Colonic mucosa (tissue), 4 donors: ENCODE results near the gene JAZF1. TPM values are rescaled to one million over a fixed set of nuclear protein-coding genes. Genes with fewer than 3 reads are reported as not detected.
A peak's percentile ranks its signal among the peaks of the same experiment; 100 is the strongest.

ENCODE experiments used
- DNase-seq: peaks from one replicate; pipeline ENCODE4 v3.0.0-alpha.2; 2020
- H3K27ac ChIP-seq: fragments of 200-600 bp; one replicate; pipeline ENCODE4 v1.8.0; 2021
- H3K27me3 ChIP-seq: fragments of 200-600 bp; one replicate; pipeline ENCODE4 v1.8.0; 2021
- H3K36me3 ChIP-seq: fragments of 200-600 bp; one replicate; pipeline ENCODE4 v1.8.0; 2021
- H3K4me1 ChIP-seq: fragments of 200-600 bp; one replicate; pipeline ENCODE4 v1.8.0; 2021; ENCODE audit warnings: mild to moderate bottlenecking
- H3K4me3 ChIP-seq: fragments of 200-600 bp; one replicate; pipeline ENCODE4 v1.8.0; 2021
- H3K9ac ChIP-seq, 2 donors: one replicate each; pipeline ENCODE4 v1.7.0; 2013; ENCODE audit warnings: control low read depth in 2 of 2, low read depth in 2 of 2, low read length in 2 of 2
- H3K9me3 ChIP-seq: fragments of 200-600 bp; one replicate; pipeline ENCODE4 v1.8.0; 2021
- CTCF ChIP-seq: fragments of 200-600 bp; IDR thresholded peaks from one replicate; pipeline ENCODE4 v1.8.0; 2022; ENCODE audit warnings: antibody characterized with exemption, mild to moderate bottlenecking
- intact Hi-C: fragments of 100-400 bp; cut with DNase I; formaldehyde crosslinking; loops from one replicate; pipeline ENCODE4 v1.14.1; 2022
- total RNA-seq, 2 donors: library from RNA; stranded (reverse); fragmentation: NEBNext Ultra II Directional in 1 of 2; extraction: Animal tissue kit (Norgen Biotek cat#: 25700) in 1 of 2; gene quantifications; one replicate each; pipeline ENCODE4 v1.2.1, GENCODE V29; 2021
- donor health status: healthy.
- donor health status: DM: no; HTN: no; CAD: no.
- donor health status: DM: no; HTN: no; CAD: no.

Gene JAZF1
- total RNA-seq, 2 donors from 2014 or later: 1.8 to 10.1 TPM

- H3K9me3 ChIP-seq: no peaks in the 10 kb centered on the region
- H3K36me3 ChIP-seq: no peaks in the 10 kb centered on the region
- H3K27me3 ChIP-seq: no peaks in the 10 kb centered on the region
- H3K4me3 ChIP-seq: no peak overlapping the region
- no peak for DNase-seq
- no peak overlapping the region for H3K9ac ChIP-seq
- TF ChIP-seq CTCF: no peak
- no peak overlapping the region for H3K27ac ChIP-seq
- intact Hi-C loops: no loop called here
- no peaks in the 10 kb centered on the region for H3K4me1 ChIP-seq
These were observed 77.8 kb downstream of the JAZF1 start for GRCh38 chr7:28102797-28103196.

DNA sequence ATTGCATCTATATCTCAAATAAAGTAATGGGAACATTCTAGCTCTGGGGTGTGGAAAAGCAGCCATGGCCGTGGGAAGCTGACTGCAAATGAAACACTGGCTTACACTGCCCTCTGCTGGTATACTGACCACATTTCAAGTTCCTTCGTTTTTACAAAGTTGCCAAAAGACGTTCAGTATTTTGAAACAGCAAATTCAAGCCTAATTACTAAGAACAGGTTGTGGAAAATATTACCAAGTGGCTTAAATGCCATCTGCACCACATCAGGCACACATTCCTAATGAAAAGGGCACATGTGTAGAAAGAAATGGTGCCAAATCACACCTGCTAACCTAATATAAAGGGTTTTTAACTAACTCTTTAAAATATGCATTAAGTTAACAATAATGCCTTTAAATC is 83.9 kb downstream of the JAZF1 start:
- Histone ChIP-seq H3K27ac (no peak overlapping the region), H3K36me3 (no peaks in the 10 kb centered on the region), H3K9ac (no peak overlapping the region), H3K9me3 (no peaks in the 10 kb centered on the region), H3K4me1 (no peaks in the 10 kb centered on the region), H3K4me3 (no peak overlapping the region), H3K27me3 (no peaks in the 10 kb centered on the region)
- peak; percentile 56 for DNase-seq
- intact Hi-C loops: loop anchor here (2.0 to 10.0 kb wide), 2 partner anchors 34 to 902 kb away; no protein-coding TSS in a partner anchor
- TF ChIP-seq CTCF: peak; percentile 80

GRCh38 chr7:28095231-28095630 is 85.4 kb downstream of the JAZF1 start:
- TF ChIP-seq CTCF: no peak
- Histone ChIP-seq H3K27ac (no peak overlapping the region), H3K4me1 (no peaks in the 10 kb centered on the region), H3K36me3 (no peaks in the 10 kb centered on the region), H3K27me3 (no peaks in the 10 kb centered on the region), H3K9me3 (no peaks in the 10 kb centered on the region), H3K9ac (no peak overlapping the region), H3K4me3 (no peak overlapping the region)
- intact Hi-C loops: loop anchor here (10.0 kb wide), 1 partner anchor 900 kb away; no protein-coding TSS in a partner anchor
- no peak for DNase-seq

DNA sequence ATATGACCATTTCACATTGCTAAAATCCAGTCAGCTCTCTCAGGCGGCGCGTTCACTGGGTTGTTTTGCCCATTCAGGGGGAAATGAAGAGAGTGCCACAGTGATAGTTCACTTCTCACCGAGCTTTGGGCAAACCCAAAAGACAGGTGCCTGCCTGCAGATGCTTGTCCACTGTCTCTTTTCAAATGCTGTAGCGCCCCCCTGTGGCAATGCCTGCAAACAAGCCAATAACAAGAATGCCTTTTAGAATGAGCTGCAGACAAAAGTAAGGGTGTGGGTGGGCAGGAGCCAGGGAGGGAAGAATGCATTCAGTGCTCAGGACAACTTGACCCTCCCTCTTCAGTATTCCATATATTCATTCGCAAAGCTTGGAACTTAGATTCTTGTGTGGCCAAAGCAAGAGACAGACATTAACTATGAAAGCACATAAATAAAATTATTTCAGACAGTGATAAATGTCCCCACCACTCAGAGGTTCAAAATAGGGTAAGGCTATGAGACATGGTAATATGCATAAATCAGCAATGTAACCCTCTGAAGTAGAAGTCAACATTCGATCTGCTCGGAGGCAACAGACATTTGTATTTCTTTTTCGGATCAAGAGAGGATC is 86.9 kb downstream of the JAZF1 start:
- Histone ChIP-seq H3K9me3 (no peaks in the 10 kb centered on the region), H3K27me3 (no peaks in the 10 kb centered on the region), H3K4me1 (no peaks in the 10 kb centered on the region), H3K9ac (no peak overlapping the region), H3K4me3 (no peak overlapping the region), H3K27ac (no peak overlapping the region), H3K36me3 (no peaks in the 10 kb centered on the region)
- intact Hi-C loops: loop anchor here (10.0 kb wide), 1 partner anchor 899 kb away; no protein-coding TSS in a partner anchor
- TF ChIP-seq CTCF: peak; percentile 40
- peak; percentile 71 for DNase-seq

DNA sequence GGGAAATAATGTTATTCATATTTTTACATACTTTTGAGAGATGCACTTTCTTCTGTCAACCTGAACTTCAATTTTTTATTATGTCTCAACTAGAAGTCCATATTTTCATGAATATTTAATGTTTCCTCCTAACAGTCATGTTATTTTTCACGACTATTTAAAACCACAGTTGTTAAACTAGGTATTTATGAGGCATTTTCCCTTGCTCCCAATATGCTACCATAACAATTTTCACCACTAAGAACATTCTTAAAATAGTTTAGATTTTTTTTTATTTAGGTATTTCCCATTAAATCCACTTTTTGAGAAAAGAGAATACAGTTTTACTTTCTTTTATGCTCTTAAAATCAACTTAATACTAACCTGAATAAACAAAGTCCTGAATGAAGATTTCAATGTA is 89.4 kb downstream of the JAZF1 start:
- Histone ChIP-seq H3K4me3 (no peak overlapping the region), H3K27me3 (no peaks in the 10 kb centered on the region), H3K9ac (no peak overlapping the region), H3K36me3 (no peaks in the 10 kb centered on the region), H3K9me3 (no peaks in the 10 kb centered on the region), H3K4me1 (no peaks in the 10 kb centered on the region), H3K27ac (no peak overlapping the region)
- no peak for DNase-seq
- intact Hi-C loops: loop anchor here (10.0 kb wide), 1 partner anchor 896 kb away; no protein-coding TSS in a partner anchor
- TF ChIP-seq CTCF: no peak
